DND-41 (cell line): ENCODE measurements around the gene TMEM132D.

Experiments
- ATAC-seq: fragments of 200-7000 bp; cut with Tn5 transposase; 3 replicates; pipeline ENCODE4 v1.9.1; 2021; ENCODE audit warnings: low read depth; ENCODE audit not compliant: insufficient read depth
- DNase-seq: peaks from one replicate; pipeline ENCODE4 v3.0.0-alpha.2; 2020
- H2AFZ ChIP-seq: 2 replicates; pipeline ENCODE4 v1.6.0; 2012; ENCODE audit warnings: low read depth, low read length
- H3K27ac ChIP-seq: 2 replicates; pipeline ENCODE4 v1.5.1; 2012; ENCODE audit warnings: low read length, inconsistent platforms
- H3K27me3 ChIP-seq: fragments of 200-600 bp; sonication (generic); 2 replicates; pipeline ENCODE4 v1.6.0; 2012; ENCODE audit warnings: low read length, mild to moderate bottlenecking, inconsistent platforms; ENCODE audit not compliant: insufficient read depth, poor library complexity
- H3K36me3 ChIP-seq: 2 replicates; pipeline ENCODE4 v1.5.1; 2012; ENCODE audit warnings: low read length, inconsistent platforms; ENCODE audit not compliant: insufficient read depth
- H3K4me1 ChIP-seq: 2 replicates; pipeline ENCODE4 v1.5.1; 2012; ENCODE audit warnings: mild to moderate bottlenecking, low read length; ENCODE audit not compliant: insufficient read depth
- H3K4me2 ChIP-seq: 2 replicates; pipeline ENCODE4 v1.6.0; 2012; ENCODE audit warnings: mild to moderate bottlenecking, moderate library complexity, low read length, inconsistent platforms; ENCODE audit not compliant: insufficient read depth
- H3K4me3 ChIP-seq, 2 experiments: fragments of 200-600 bp in 1 of 2; shearing (Covaris generic) in 1 of 2; 2 replicates each; pipeline ENCODE4 v1.5.1; 2012 to 2016; ENCODE audit warnings: inconsistent platforms in 2 of 2, low read length in 2 of 2, mild to moderate bottlenecking in 2 of 2, low read depth in 1 of 2, moderate library complexity in 1 of 2
- H3K79me2 ChIP-seq: 2 replicates; pipeline ENCODE4 v1.6.0; 2012; ENCODE audit warnings: low read length, inconsistent platforms; ENCODE audit not compliant: insufficient read depth
- H3K9ac ChIP-seq: 2 replicates; pipeline ENCODE4 v1.6.0; 2012; ENCODE audit warnings: low read depth, mild to moderate bottlenecking, inconsistent platforms, low read length, moderate library complexity
- H3K9me3 ChIP-seq: 2 replicates; pipeline ENCODE4 v1.5.1; 2012; ENCODE audit warnings: low read length, moderate library complexity, mild to moderate bottlenecking, inconsistent platforms; ENCODE audit not compliant: insufficient read depth, severe bottlenecking
- H4K20me1 ChIP-seq: 2 replicates; pipeline ENCODE4 v1.6.0; 2012; ENCODE audit warnings: low read length; ENCODE audit not compliant: insufficient read depth
- EZH2 ChIP-seq: IDR thresholded peaks from 3 replicates; pipeline ENCODE4 v1.6.1; 2012; ENCODE audit warnings: borderline replicate concordance, low read depth, mild to moderate bottlenecking, moderate library complexity, low read length, inconsistent platforms; ENCODE audit not compliant: severe bottlenecking
- TF ChIP-seq, protein P1 (sequence below): IDR thresholded peaks from 2 replicates; pipeline ENCODE4 v1.5.1; 2012; ENCODE audit warnings: borderline replicate concordance, low read length, moderate library complexity, mild to moderate bottlenecking; ENCODE audit not compliant: poor library complexity, severe bottlenecking; ENCODE audit errors: extremely low read depth

TMEM132D gene

GRCh38 chr12:129102233-129102632 is 801.6 kb downstream of the TMEM132D start:
- Histone ChIP-seq H3K9me3 (no peaks in the 10 kb centered on the region), H3K27me3 (no peaks in the 10 kb centered on the region), H3K79me2 (no peaks in the 10 kb centered on the region), H3K9ac (no peak overlapping the region), H3K4me3 (no peak overlapping the region), H3K4me1 (no peaks in the 10 kb centered on the region), H2AFZ (no peak overlapping the region), H4K20me1 (no peaks in the 10 kb centered on the region), H3K27ac (no peak overlapping the region), H3K4me2 (no peak overlapping the region), H3K36me3 (no peaks in the 10 kb centered on the region)
- ATAC-seq (no peak), DNase-seq (no peak)
- TF ChIP-seq, protein P1, sequence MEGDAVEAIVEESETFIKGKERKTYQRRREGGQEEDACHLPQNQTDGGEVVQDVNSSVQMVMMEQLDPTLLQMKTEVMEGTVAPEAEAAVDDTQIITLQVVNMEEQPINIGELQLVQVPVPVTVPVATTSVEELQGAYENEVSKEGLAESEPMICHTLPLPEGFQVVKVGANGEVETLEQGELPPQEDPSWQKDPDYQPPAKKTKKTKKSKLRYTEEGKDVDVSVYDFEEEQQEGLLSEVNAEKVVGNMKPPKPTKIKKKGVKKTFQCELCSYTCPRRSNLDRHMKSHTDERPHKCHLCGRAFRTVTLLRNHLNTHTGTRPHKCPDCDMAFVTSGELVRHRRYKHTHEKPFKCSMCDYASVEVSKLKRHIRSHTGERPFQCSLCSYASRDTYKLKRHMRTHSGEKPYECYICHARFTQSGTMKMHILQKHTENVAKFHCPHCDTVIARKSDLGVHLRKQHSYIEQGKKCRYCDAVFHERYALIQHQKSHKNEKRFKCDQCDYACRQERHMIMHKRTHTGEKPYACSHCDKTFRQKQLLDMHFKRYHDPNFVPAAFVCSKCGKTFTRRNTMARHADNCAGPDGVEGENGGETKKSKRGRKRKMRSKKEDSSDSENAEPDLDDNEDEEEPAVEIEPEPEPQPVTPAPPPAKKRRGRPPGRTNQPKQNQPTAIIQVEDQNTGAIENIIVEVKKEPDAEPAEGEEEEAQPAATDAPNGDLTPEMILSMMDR = no peak
- TF ChIP-seq EZH2 = no peak

- Histone ChIP-seq H3K27ac (no peak overlapping the region), H3K9ac (no peak overlapping the region), H3K9me3 (no peaks in the 10 kb centered on the region), H2AFZ (no peak overlapping the region), H4K20me1 (no peaks in the 10 kb centered on the region), H3K79me2 (no peaks in the 10 kb centered on the region), H3K27me3 (no peaks in the 10 kb centered on the region), H3K4me1 (no peaks in the 10 kb centered on the region), H3K4me3 (no peak overlapping the region), H3K36me3 (no peaks in the 10 kb centered on the region), H3K4me2 (no peak overlapping the region)
- no peak for DNase-seq
- no peak for ATAC-seq
- TF ChIP-seq, protein P1 = no peak
- no peak for TF ChIP-seq EZH2
These were observed 802.0 kb downstream of the TMEM132D start for GRCh38 chr12:129101816-129102215.

- TF ChIP-seq EZH2 = no peak
- TF ChIP-seq, protein P1 = no peak
- H3K79me2 ChIP-seq = no peaks in the 10 kb centered on the region
- H4K20me1 ChIP-seq = no peaks in the 10 kb centered on the region
- no peaks in the 10 kb centered on the region for H3K36me3 ChIP-seq
- ATAC-seq (no peak), DNase-seq (no peak)
- H3K4me1 ChIP-seq = no peaks in the 10 kb centered on the region
- no peak overlapping the region for H3K4me2 ChIP-seq
- H3K9me3 ChIP-seq = no peaks in the 10 kb centered on the region
- H3K27me3 ChIP-seq = no peaks in the 10 kb centered on the region
- H3K4me3 ChIP-seq = no peak overlapping the region
- no peak overlapping the region for H3K27ac ChIP-seq
- H3K9ac ChIP-seq = no peak overlapping the region
- no peak overlapping the region for H2AFZ ChIP-seq
These were observed 802.4 kb downstream of the TMEM132D start for GRCh38 chr12:129101404-129101803.

GRCh38 chr12:129097451-129097850 is 806.4 kb downstream of the TMEM132D start:
- no peak overlapping the region for H3K4me2 ChIP-seq
- no peaks in the 10 kb centered on the region for H4K20me1 ChIP-seq
- ATAC-seq (no peak), DNase-seq (no peak)
- H3K9me3 ChIP-seq = no peaks in the 10 kb centered on the region
- TF ChIP-seq, protein P1 = no peak
- no peak for TF ChIP-seq EZH2
- H2AFZ ChIP-seq = no peak overlapping the region
- H3K27ac ChIP-seq = no peak overlapping the region
- H3K36me3 ChIP-seq = no peaks in the 10 kb centered on the region
- H3K27me3 ChIP-seq = no peaks in the 10 kb centered on the region
- no peaks in the 10 kb centered on the region for H3K4me1 ChIP-seq
- H3K9ac ChIP-seq = no peak overlapping the region
- no peak overlapping the region for H3K4me3 ChIP-seq
- no peaks in the 10 kb centered on the region for H3K79me2 ChIP-seq
